ENCODE results near the gene RAX.
"Not testable (repeated sequence)": the region's sequence is repeated elsewhere in the genome, so short reads cannot be mapped to it uniquely, and the experiment has no call there.

RAX gene

DNA sequence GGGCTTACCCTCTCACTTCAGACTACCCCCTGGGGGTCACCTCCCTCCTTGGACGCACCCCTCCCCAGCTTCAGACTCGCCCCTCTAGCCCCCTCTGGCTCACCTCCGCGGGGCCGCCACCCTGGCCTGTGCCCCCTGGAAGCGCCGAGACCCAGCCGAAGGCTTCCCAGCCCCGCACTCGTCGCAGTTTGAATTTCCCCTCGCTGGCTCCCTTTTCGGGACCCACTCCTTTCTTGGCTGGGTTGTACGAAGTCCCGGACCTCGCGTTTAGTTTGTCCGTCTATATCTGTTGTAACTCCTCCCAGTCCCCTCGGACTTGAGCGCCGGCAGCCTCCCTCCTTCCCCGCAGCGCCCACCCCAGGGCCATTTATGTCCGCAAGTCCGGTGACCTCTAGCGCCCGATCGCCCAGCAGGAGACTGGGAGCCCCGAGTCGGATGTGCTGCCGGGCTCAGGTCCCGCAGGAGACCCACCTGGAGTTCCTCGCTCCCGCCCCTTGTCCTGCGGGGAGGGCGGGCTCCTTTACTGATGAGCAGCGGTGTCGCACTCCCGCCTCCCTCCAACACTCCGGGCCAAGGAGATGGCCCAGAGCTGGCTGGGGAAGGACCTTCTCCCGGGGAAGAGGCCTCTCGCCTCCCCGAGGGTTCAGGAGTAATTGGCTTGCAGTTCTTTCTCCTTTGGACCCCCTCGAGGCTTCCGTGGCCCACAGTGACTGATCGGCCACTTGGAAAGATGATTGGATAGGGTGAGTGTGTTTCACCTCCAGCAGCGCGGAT is 692 bp upstream of the RAX start:
- in situ Hi-C loops (cut with MboI; ENCODE audit: low sequenced_read_pairs), result no loop called here

DNA sequence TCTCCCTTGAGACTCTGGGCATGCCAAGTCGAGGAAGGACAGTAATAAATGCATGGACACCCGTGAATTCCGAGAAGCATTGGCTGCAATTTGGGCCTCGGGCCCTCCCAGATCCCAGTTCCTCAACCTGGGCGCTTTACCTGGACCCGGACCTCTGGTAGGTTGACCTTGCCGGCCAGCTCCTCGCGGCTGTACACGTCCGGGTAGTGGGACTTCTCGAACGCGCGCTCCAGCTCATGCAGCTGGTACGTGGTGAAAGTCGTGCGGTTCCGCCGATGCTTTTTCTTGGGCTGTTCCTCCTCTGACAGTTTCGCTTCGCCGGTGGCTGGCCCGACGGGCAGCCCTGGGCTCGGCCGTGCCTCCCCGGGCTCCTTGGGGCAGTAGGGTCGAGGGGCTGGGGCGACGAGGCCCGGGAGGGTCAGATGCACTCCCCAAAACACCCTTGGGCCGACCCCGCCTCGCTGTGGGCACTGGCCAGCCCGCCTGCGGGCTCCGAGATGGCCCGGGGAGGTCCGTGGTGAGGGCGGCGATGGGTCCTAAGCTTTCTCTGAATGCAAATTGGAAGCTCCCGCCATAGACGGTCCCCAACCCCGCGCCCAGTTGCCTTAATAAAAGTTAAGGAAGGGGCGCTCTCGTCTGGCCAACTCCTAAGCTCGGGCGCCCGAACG is 899 bp downstream of the RAX start:
- in situ Hi-C loops (cut with MboI; ENCODE audit: low sequenced_read_pairs), result no loop called here

DNA sequence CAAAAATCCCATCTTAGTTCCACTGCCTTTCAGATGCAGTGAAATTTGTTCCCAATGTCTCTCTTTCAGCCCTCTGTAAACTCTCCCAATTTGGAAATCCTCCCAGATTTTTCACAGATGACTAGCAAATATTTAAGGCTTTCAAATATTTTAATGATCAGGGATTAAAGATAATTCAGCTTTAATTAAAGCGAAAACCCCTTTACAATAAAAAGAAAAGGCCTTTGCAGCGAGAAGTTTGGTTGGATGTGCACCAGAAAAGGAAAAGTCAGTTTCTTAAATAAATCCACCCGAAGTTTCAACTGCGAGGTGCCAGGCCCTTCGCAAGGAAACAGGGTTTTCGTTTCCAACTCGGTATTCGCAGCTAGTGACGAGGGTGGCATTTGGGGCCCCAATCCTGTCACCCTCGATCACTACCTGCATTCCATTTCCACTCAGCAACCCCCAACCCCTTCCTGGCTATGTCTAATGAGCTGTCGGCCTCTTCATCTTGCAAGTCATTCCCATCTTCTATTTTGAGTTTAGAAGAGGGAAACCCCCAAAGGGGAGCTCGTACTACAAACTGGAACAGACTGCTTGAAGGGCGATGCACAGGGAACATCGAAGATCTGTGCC is 1.5 kb downstream of the RAX start:
- in situ Hi-C loops (cut with MboI; ENCODE audit: low sequenced_read_pairs), result no loop called here

DNA sequence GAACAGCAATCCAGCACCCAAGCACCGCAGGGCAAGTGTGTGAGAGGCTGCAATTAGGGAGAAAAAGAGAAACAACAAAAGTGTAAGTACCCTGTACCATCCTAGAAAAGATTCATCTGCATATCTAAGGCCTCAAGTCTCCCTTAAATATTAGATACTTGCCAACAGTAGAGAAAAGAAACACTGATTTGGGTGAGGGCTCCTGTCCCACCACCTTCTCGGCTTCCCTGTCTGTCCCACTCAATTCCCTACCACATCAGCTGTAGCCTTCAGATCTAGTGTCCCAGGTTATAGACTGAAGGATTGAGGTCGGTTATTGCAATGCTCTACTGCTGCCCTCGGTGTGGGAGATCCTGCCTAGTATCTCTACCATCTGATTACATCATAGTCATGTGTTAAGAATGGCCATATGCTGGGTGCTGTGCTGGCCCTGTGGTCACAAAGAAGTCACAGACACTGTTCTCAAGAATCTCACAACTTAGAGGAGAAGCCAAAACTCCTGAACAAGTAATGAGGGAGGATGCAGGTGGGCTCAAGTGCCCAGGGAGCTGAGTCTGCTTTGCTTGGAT is 2.5 kb downstream of the RAX start:
- in situ Hi-C loops (cut with MboI; ENCODE audit: low sequenced_read_pairs), result no loop called here

DNA sequence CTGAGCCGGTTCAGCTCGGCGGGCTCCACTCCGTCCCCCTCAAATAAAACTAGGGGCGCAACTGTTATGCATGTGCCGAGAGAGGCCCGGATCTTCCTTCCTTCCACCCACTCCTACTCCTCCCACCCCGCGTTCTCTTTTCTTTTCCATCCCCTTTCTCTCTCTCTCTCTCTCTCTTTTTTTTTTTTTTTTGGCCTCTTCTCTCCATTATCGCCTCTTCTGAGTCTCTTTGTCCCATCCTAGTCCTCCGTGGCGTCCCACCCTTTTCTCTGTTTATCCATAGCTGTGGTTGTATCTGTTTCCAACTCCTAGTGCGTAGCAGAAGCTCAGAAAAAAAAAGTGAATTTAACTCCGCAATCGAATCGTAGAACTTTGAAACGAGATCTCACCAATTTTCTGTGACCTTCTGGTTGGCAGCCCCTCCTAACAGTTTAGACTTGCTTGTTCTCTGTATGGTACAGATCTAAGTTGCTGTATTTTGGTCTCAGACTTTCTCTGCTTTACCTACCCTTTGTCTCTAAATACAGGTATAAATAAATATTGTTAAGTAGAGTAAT is 3.6 kb downstream of the RAX start:
- in situ Hi-C loops (cut with MboI; ENCODE audit: low sequenced_read_pairs), result no loop called here

DNA sequence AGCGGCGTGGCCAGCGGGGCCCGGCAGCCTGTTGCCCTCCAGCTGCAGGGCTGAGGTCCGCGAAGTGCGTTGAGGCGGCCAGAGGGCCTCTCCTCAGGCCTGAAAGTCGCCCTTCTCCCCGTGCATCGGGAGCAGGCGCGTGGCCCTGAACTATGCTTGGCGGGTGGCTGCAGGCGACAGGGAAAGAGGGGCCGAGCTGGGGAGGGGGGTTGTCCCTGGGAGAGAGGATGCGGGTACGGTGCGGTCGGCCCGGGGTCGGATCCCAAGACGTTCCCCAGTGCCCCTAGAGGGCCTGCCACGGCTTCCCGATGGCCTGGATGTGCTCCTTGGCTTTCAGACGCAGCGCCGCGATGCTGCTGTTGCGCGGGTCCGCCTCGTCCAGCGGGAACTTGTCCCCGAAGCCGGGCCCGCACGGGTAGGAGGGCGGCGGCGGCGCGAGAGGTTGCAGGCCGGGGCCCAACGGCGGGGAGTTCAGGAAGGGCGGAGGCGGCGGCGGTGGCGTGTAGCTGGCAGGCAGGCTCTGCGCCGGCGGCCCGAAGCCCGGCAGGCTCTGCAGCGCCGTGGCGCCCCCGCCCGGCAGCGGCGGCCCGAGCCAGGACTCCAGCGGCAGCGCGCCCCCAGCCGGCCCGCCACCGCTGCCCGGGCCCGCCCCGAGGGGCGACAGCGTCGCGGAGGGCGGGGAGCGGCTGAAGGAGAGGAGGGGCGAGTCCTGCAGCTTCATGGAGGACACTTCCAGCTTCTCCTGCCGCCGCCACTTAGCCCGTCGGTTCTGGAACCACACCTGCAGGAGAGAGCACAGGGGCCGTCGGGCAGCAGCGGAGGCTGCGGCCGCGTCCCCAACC is 4.3 kb downstream of the RAX start:
- in situ Hi-C loops (cut with MboI; ENCODE audit: low sequenced_read_pairs), result no loop called here

DNA sequence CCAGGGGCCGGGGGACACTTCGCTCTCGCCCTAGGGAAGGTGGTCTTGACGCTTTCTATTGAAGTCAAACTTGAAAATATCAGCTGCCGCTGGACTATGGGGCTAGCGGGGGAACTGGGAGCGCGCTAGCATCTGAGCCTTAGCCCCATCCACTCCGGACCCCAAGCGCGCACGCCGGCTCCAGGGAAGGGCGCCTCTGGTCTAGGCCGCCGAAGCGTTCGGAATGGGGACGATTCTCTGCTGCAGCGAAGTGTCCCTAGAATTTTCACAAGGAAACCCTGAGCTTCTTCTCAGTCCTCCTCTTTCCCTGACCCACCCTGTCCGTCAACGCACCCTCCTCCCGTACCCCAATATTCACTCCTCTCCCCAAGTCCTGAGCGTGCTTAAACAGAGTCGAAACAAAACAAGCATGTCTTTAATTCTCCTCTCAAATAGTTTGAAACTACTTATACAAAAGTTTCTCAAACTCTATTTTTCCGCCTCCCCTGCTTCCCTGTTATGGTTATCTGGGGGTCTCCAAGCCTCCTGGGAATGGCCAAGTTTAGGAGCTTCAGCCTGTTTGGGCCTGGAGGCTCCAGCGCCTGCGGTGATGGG is 5.0 kb downstream of the RAX start:
- in situ Hi-C loops (cut with MboI; ENCODE audit: low sequenced_read_pairs), result no loop called here

DNA sequence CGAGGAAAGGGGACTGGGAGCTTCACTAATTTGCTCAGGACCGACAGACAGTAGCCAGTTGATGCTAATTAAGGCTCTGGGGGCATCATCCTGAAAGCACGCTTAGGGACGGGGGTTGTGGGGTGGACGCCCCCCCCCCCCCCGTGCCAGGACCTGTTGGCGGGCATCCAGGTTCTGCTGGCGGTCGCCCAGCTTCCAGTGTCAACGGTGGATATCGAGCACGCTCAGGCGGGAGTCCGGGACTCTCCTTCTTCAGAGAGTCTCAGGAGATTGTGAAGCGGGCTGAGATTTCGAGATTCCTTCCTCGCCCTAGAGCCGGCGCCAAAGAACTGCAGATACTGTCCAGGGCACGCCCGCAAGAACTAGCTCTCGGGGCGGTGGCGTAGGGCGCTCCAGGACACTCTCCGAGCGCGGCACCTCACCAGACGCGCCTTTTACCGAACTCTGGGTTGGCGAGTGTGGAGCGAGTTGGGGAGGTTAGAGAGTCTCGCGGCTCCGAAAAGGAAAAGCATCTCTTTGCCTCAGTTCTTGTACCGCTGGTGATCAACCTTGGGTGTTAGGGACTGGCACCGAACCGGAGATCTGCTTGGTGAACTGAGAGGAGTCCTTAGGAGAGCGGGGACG is 5.6 kb downstream of the RAX start:
- in situ Hi-C loops (cut with MboI; ENCODE audit: low sequenced_read_pairs), result no loop called here

DNA sequence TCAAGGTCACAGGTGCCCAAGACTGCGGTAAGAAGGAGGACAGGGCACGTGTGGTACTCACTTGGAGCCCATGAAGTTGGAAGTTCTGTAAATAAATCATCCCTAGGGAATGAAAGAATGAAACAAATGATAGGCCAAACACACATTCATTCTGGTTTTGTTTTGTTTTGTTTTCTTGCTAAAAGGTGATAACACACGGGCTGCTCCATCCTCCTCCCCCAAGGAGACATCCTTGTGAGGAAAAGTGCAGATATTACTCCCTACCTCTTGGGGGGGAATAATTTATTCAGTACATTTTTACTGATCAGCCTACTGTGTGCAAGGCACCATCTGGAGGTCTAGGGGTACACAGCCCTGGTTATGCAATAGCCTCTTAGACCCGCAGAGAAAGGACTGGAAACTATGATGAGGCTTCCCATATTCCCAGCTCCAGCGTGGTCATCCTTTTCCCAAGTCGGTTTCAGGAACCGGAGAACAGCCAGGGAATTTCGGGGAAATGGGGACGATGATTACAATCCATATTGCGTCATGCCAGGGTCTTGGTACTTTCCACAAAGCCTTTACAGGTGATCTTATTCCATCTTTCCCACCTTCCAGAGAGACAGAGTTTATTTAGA is 6.3 kb downstream of the RAX start:
- in situ Hi-C loops (cut with MboI; ENCODE audit: low sequenced_read_pairs), result no loop called here

DNA sequence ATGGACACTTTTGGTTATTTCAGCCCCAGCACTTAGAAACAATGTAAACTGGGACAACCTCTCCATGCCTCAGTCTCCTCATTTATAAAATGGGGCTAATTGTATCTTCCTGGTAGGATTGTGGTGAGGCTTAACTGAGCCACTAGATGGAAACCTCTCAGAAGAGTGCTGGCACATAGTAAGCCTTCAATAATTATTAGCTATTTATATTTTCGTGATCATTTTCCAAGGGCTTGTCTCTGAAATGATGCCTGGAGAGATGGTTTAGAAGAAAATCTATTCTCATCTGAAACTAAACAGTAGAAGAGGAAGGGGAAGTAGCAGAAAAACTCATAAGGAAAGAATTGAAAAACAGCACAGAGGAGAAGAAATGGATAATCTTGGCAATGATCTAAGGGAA is 6.8 kb downstream of the RAX start:
- in situ Hi-C loops (cut with MboI; ENCODE audit: low sequenced_read_pairs), result no loop called here

DNA sequence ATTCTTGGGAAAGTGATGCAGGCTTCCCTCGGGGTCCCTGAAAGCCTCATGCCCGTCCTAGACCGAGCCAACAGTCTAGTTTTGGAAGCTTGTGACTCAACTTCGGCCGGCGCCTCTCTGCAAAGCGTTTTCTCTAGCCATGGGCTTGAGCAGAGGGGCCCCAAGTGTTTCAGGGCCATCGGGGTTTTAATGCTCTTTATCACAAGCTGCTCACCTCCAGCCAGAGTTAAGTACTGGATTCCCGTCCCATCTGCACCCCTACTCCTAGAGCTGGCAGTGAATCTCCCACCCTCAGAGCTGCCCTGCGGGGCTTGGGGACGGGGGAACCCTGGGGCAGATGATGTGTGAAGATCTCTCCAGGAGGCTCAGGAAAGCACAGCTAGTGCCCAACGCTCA is 7.3 kb downstream of the RAX start:
- in situ Hi-C loops (cut with MboI; ENCODE audit: low sequenced_read_pairs), result no loop called here

DNA sequence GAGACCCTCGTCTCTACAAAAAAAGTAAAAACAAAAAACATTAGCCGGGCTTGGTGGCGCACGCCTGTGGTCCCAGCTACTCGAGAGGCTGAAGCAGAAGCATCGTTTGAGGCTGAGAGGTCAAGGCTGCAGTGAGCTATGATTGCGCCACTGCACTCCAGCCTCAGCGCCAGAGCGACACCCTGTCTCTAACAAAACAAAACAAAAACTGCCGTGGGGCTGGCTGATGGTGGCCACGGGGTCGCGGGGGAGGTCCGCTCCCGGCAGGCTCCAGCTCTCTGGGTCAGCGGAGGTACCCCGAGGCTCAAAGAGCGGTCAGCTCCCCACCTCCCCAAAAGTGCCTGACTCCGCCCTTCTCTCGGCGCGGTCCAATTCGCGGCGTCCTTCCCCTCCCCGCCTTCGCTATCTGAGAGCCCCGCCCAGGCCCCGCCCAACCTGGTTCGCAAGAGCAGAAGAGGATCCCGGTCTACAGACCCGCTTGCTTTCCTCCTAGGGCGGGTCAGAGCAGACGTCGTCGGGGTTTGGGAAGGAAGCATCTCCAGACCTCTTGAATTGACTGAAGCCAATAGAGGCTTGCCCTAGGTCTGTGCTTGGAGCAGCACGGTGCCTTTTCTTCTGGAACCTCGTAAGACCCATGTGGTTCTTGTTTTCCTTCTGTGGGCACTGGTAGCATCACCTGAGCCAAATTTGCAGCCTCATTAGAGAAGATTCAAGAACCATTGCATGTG is 7.8 kb downstream of the RAX start:
- in situ Hi-C loops (cut with MboI; ENCODE audit: low sequenced_read_pairs), result no loop called here

DNA sequence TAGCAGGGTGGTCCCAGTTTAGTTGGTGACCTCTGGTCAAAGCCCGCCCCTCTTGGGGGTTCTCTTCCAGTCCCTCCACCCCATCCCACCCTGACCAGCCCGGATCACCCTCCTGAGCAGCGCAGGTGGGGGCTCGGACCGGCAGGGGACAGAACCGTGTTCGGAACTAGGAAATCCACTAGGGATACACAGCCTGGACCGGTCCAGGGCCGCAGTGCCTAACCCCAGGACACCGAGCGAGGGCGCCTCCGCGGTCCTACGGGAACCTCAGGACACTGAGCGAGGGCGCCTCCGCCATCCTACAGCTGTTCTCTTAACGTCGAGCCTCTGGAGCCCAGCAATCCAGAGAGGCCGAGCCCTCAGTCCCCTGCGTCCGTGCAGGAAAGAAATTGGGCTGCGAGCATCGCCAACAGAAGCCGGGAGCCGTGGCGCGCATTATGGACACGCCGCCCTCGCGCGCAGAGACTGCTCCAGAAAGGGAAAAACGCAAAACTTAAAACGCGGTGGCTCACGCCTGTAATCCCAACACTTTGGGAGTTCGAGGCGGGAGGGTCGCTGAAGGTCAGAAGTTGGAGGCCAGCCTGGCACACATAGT is 8.5 kb downstream of the RAX start:
- in situ Hi-C loops (cut with MboI; ENCODE audit: low sequenced_read_pairs), result no loop called here

DNA sequence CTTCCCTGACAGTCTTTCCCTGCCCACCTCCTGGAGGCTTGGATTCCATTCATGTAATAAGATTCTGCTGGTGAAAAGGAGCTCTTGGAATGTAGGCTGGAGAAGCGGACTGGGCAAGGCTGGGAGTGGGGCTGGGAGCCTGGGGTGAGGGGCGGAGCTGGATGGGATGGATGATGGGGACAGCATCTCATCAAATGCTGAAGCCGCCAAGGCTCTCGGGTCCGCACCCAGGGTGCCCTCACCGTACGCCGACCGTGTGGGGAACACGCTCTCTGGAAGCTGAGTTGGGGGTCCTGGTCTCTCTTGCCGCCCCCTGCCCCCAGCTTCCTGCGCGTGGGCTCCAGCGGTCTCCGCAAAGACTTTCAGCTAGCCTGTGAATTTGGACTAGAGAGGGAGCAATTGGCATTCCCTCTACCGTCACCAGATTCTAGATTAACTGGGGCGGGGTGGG is 9.1 kb downstream of the RAX start:
- in situ Hi-C loops (cut with MboI; ENCODE audit: low sequenced_read_pairs), result no loop called here

DNA sequence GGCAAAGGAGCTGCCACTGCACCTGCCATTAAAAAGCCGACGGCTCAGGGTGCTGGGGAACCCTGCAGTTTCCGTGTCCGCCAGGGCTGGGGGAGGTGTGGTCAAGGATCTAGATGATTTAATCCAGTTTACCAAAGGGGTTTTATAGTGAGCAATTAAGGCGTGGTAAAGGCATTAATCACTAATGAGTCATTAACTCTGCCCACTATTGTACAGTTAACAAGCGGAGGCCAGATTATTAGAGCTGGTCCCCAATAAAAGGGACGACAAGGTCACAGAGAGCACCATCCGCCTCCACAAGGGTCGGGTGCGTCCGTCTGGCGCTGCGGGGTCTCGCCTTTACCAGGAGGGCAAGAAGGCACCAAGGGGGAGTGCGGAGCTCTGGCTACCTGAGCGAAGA is 9.6 kb downstream of the RAX start:
- in situ Hi-C loops (cut with MboI; ENCODE audit: low sequenced_read_pairs), result no loop called here

DNA sequence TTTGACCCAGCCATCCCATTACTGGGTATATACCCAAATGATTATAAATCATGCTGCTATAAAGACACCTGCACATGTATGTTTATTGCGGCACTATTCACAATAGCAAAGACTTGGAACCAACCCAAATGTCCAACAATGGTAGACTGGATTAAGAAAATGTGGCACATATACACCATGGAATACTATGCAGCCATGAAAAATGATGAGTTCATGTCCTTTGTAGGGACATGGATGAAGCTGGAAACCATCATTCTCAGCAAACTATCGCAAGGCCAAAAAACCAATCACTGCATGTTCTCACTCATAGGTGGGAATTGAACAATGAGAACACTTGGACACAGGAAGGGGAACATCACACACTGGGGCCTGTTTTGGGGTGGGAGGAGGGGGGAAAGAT is 11.0 kb downstream of the RAX start:
- in situ Hi-C loops (cut with MboI; ENCODE audit: low sequenced_read_pairs), result not testable (repeated sequence)

DNA sequence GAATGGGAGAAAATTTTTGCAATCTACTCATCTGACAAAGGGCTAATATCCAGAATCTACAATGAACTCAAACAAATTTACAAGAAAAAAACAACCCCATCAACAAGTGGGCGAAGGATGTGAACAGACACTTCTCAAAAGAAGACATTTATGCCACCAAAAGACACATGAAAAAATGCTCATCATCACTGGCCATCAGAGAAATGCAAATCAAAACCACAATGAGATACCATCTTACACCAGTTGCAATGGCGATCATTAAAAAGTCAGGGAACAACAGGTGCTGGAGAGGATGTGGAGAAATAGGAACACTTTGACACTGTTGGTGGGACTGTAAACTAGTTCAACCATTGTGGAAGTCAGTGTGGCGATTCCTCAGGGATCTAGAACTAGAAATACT is 11.4 kb downstream of the RAX start:
- in situ Hi-C loops (cut with MboI; ENCODE audit: low sequenced_read_pairs), result not testable (repeated sequence)

DNA sequence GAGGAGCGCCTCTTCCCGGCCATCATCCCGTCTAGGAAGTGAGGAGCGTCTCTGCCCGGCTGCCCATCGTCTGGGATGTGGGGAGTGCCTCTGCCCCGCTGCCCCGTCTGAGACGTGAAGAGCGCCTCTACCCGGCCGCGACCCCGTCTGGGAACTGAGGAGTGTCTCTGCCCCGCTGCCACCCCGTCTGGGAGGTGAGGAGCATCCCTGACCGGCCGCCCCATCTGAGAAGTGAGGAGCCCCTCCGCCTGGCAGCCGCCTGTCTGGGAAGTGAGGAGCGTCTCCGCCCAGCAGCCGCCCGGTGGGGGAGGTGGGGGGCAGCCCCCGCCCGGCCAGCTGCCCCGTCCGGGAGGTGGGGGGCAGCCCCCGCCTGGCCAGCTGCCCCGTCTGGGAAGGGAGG is 17.8 kb downstream of the RAX start:
- in situ Hi-C loops (cut with MboI; ENCODE audit: low sequenced_read_pairs), result not testable (repeated sequence)
